BE2C (cell line): ENCODE measurements around the gene PIK3CB.
"Not testable (repeated sequence)": the region's sequence is repeated elsewhere in the genome, so short reads cannot be mapped to it uniquely, and the experiment has no call there.

Experiments
- DNase-seq: peaks from one replicate; pipeline ENCODE4 v3.0.0-alpha.2; 2020
- H3K27me3 ChIP-seq: fragments of 250-450 bp; sonication (Bioruptor Pico); 2 replicates; pipeline ENCODE4 v1.5.1; 2020; ENCODE audit warnings: mild to moderate bottlenecking
- H3K36me3 ChIP-seq: fragments of 250-450 bp; sonication (Bioruptor Pico); 2 replicates; pipeline ENCODE4 v1.5.1; 2020; ENCODE audit warnings: mild to moderate bottlenecking
- H3K4me1 ChIP-seq: fragments of 250-450 bp; sonication (Bioruptor Pico); 2 replicates; pipeline ENCODE4 v1.5.1; 2020
- H3K4me3 ChIP-seq: 2 replicates; pipeline ENCODE4 v1.5.1; 2011; ENCODE audit warnings: low read depth, low read length
- H3K9me3 ChIP-seq: fragments of 250-450 bp; sonication (Bioruptor Pico); 2 replicates; pipeline ENCODE4 v1.5.1; 2020
- CTCF ChIP-seq: IDR thresholded peaks from 2 replicates; pipeline ENCODE4 v1.5.1; 2012; ENCODE audit warnings: mild to moderate bottlenecking, low read depth, low read length

The PIK3CB gene

GRCh38 chr3:138796761-138797160, 38.0 kb downstream of the PIK3CB start:
- no peak for DNase-seq
- Histone ChIP-seq H3K27me3 (no peaks in the 10 kb centered on the region), H3K4me3 (no peak overlapping the region), H3K36me3 (no peaks in the 10 kb centered on the region), H3K4me1 (no peaks in the 10 kb centered on the region), H3K9me3 (no peaks in the 10 kb centered on the region)
- TF ChIP-seq CTCF, result no peak

- no peaks in the 10 kb centered on the region for H3K9me3 ChIP-seq
- H3K36me3 ChIP-seq, result no peaks in the 10 kb centered on the region
- no peak for DNase-seq
- H3K4me3 ChIP-seq, result no peak overlapping the region
- TF ChIP-seq CTCF, result no peak
- no peaks in the 10 kb centered on the region for H3K4me1 ChIP-seq
- no peaks in the 10 kb centered on the region for H3K27me3 ChIP-seq
Observed at GRCh38 chr3:138786788-138787271, 47.9 kb downstream of the PIK3CB start.

- H3K27me3 ChIP-seq, result no peaks in the 10 kb centered on the region
- TF ChIP-seq CTCF, result no peak
- no peaks in the 10 kb centered on the region for H3K9me3 ChIP-seq
- H3K36me3 ChIP-seq, result no peaks in the 10 kb centered on the region
- DNase-seq, result no peak
- H3K4me1 ChIP-seq, result no peaks in the 10 kb centered on the region
- no peak overlapping the region for H3K4me3 ChIP-seq
Observed at GRCh38 chr3:138785951-138786350, 48.8 kb downstream of the PIK3CB start.

DNA sequence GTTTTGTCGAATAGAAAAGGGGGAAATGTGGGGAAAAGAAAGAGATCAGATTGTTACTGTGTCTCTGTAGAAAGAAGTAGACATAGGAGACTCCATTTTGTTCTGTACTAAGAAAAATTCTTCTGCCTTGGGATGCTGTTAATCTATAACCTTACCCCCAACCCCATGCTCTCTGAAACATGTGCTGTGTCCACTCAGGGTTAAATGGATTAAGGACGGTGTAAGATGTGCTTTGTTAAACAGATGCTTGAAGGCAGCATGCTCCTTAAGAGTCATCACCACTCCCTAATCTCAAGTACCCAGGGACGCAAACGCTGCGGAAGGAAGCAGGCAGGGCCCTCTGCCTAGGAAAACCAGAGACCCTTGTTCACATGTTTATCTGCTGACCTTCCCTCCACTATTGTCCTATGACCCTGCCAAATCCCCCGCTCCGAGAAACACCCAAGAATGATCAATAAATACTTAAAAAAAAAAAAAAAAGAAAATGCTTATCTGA, 49.3 kb downstream of the PIK3CB start:
- H3K4me1 ChIP-seq, DNase-seq, H3K9me3 ChIP-seq: not testable (repeated sequence)

GRCh38 chr3:138782755-138783154, 52.0 kb downstream of the PIK3CB start:
- no peaks in the 10 kb centered on the region for H3K9me3 ChIP-seq
- no peaks in the 10 kb centered on the region for H3K4me1 ChIP-seq
- H3K36me3 ChIP-seq, result no peaks in the 10 kb centered on the region
- DNase-seq, result no peak
- no peak for TF ChIP-seq CTCF
- no peaks in the 10 kb centered on the region for H3K27me3 ChIP-seq
- H3K4me3 ChIP-seq, result no peak overlapping the region

More for the DNA sequence above, 49.3 kb downstream of the PIK3CB start:
- H3K4me3 ChIP-seq, H3K27me3 ChIP-seq, H3K36me3 ChIP-seq: not testable (repeated sequence)

- no peaks in the 10 kb centered on the region for H3K27me3 ChIP-seq
- H3K4me1 ChIP-seq, result no peaks in the 10 kb centered on the region
- H3K4me3 ChIP-seq, result no peak overlapping the region
- no peak for TF ChIP-seq CTCF
- no peaks in the 10 kb centered on the region for H3K36me3 ChIP-seq
- DNase-seq, result no peak
- H3K9me3 ChIP-seq, result no peaks in the 10 kb centered on the region
Observed at GRCh38 chr3:138781012-138781470, 53.7 kb downstream of the PIK3CB start.

GRCh38 chr3:138778643-138779042, 56.1 kb downstream of the PIK3CB start:
- Histone ChIP-seq H3K36me3 (no peaks in the 10 kb centered on the region), H3K4me3 (no peak overlapping the region), H3K9me3 (no peaks in the 10 kb centered on the region), H3K4me1 (peaks cover 3% of the 10 kb centered on the region), H3K27me3 (no peaks in the 10 kb centered on the region)
- DNase-seq, result no peak
- TF ChIP-seq CTCF, result no peak
